ENCODE results near the gene DPP6. TPM values are rescaled to one million over a fixed set of nuclear protein-coding genes. Genes with fewer than 3 reads are reported as not detected.

DPP6 gene
- total RNA-seq, 1 experiment from 2014 or later = not detected

GRCh38 chr7:154857240-154857639 is 805.0 kb downstream of the DPP6 start (continued):
- TF ChIP-seq ZNF396 (CRISPR knock-in tag; IDR thresholded peaks at IDR 0.05; ENCODE audit: borderline replicate concordance) = no peak
- no peak for TF ChIP-seq IRF1 (CRISPR knock-in tag; IDR thresholded peaks at IDR 0.05)
- TF ChIP-seq ZNF423 (CRISPR knock-in tag; IDR thresholded peaks at IDR 0.05) = no peak
- TF ChIP-seq MYBL2 (CRISPR knock-in tag; IDR thresholded peaks at IDR 0.05) = no peak
- TF ChIP-seq NR1H2 (CRISPR knock-in tag; IDR thresholded peaks at IDR 0.05) = no peak
- no peak for TF ChIP-seq CREM (CRISPR knock-in tag; IDR thresholded peaks at IDR 0.05)
- no peak for TF ChIP-seq USF2 (CRISPR knock-in tag; IDR thresholded peaks at IDR 0.05)
- no peak for TF ChIP-seq SMAD3 (CRISPR knock-in tag; IDR thresholded peaks at IDR 0.05; ENCODE audit: borderline replicate concordance)
- TF ChIP-seq GTF2I (CRISPR knock-in tag; conservative IDR thresholded peaks at IDR 0.05) = no peak

GRCh38 chr7:154857728-154858681 is 805.8 kb downstream of the DPP6 start:
- Mint-ChIP-seq H3K27me3 (ENCODE audit: low read depth) (peaks cover 2% of the 10 kb centered on the region), H3K4me1 (no peaks in the 10 kb centered on the region), H3K4me3 (no peak overlapping the region), H3K9me3 (peaks cover 76% of the 10 kb centered on the region), H3K36me3 (peaks cover 57% of the 10 kb centered on the region), H3K27ac (no peak overlapping the region)
- no peak for DNase-seq (ENCODE audit: low spot score)
- no peak for TF ChIP-seq ZNF263 (CRISPR knock-in tag; IDR thresholded peaks at IDR 0.05; ENCODE audit: low read depth)
- no peak for TF ChIP-seq CREM (CRISPR knock-in tag; IDR thresholded peaks at IDR 0.05)
- no peak for TF ChIP-seq ZNF416 (CRISPR knock-in tag; IDR thresholded peaks at IDR 0.05)
- no peak for TF ChIP-seq ESRRA (CRISPR knock-in tag; IDR thresholded peaks at IDR 0.05; ENCODE audit: borderline replicate concordance)
- no peak for TF ChIP-seq USF1 (CRISPR knock-in tag; IDR thresholded peaks at IDR 0.05)
- TF ChIP-seq IRF1 (CRISPR knock-in tag; IDR thresholded peaks at IDR 0.05) = no peak
- no peak for TF ChIP-seq FOXP1 (CRISPR knock-in tag; IDR thresholded peaks at IDR 0.05; ENCODE audit: borderline replicate concordance)
- TF ChIP-seq MYBL2 (CRISPR knock-in tag; IDR thresholded peaks at IDR 0.05) = no peak
- no peak for TF ChIP-seq TCF7 (CRISPR knock-in tag; IDR thresholded peaks at IDR 0.05; ENCODE audit: low read depth)
- ChIA-PET POLR2A (no interaction called here), CTCF (no interaction called here)
- no peak for ATAC-seq

GRCh38 chr7:154858836-154859537 is 806.8 kb downstream of the DPP6 start:
- H3K9me3 Mint-ChIP-seq = peaks cover 76% of the 10 kb centered on the region
- H3K27ac Mint-ChIP-seq = no peak overlapping the region
- POLR2A ChIA-PET = no interaction called here
- peaks cover 7% of the 10 kb centered on the region for H3K27me3 Mint-ChIP-seq (ENCODE audit: low read depth)
- CTCF ChIA-PET = no interaction called here
- DNase-seq (ENCODE audit: low spot score) (no peak), ATAC-seq (no peak)
- H3K4me1 Mint-ChIP-seq = no peaks in the 10 kb centered on the region
- TF ChIP-seq AFF4 (CRISPR knock-in tag; IDR thresholded peaks at IDR 0.05; ENCODE audit: borderline replicate concordance) = no peak
- no peak for TF ChIP-seq JUN (CRISPR knock-in tag; IDR thresholded peaks at IDR 0.05)
- no peak for TF ChIP-seq CREB1 (CRISPR knock-in tag; IDR thresholded peaks at IDR 0.05)
- TF ChIP-seq KAT7 (CRISPR knock-in tag; IDR thresholded peaks at IDR 0.05; ENCODE audit: borderline replicate concordance) = no peak
- no peak for TF ChIP-seq CDX4 (CRISPR knock-in tag; IDR thresholded peaks at IDR 0.05; ENCODE audit: borderline replicate concordance)
- TF ChIP-seq GRHL2 (CRISPR knock-in tag; IDR thresholded peaks at IDR 0.05; ENCODE audit: insufficient replicate concordance, severe bottlenecking) = no peak
- TF ChIP-seq EMX1 (CRISPR knock-in tag; IDR thresholded peaks at IDR 0.05) = no peak
- H3K4me3 Mint-ChIP-seq = no peak overlapping the region
- peaks cover 56% of the 10 kb centered on the region for H3K36me3 Mint-ChIP-seq
